Kidney tubule cell (primary cell): ENCODE data around the gene HELLS.
"Not testable (repeated sequence)": the region's sequence is repeated elsewhere in the genome, so short reads cannot be mapped to it uniquely, and the experiment has no call there.

Experiments
- DNase-seq: peaks from one replicate; pipeline ENCODE4 v3.0.0-alpha.2; 2018; ENCODE audit warnings: low spot score

HELLS gene

GRCh38 chr10:94607111-94607510 lies 61.5 kb downstream of the HELLS start:
- no peak for DNase-seq

DNA sequence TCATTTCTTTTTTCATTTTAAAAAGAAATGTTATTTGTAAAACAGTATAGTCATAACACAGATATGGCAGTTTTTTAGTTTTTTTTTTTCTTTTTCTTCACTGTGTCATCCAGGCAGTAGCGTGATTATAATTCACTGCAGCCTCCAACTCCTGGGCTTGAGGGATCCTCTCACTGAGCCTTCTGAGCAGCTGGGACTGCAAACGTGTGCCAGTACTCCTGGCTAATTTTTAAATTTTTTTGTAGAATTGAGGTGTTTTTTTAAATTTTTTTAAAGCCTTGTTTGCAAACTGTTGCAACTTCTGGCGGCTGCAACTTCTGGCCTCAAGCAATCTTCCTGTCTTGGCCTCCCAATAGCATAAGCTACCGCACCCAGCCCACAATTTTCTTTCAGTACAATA lies 63.0 kb downstream of the HELLS start:
- DNase-seq: no peak

DNA sequence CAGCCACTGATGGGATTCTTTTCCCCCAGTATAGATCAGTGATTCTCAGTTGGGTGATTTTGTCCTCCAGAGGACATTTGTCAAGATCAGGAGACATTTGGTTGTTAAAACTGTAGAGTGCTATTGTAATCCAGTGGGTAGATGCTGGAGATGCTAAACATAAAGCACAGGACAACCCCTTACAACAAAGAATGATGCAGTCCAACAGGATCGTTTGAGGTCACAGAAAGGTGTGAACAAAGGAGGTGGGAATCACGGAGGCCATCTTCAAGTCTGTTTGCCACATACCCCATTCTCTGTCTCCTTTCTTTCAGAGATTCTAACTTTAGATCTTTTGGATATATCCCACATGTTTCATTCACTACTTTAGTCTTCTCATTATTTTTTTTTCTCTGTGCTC lies 69.0 kb downstream of the HELLS start:
- no peak for DNase-seq

GRCh38 chr10:94617389-94617944 lies 71.9 kb downstream of the HELLS start:
- DNase-seq: no peak

- no peak for DNase-seq
These were observed 77.1 kb downstream of the HELLS start for GRCh38 chr10:94622666-94623205.

GRCh38 chr10:94623572-94623971 lies 78.0 kb downstream of the HELLS start:
- peak; percentile 53 for DNase-seq

DNA sequence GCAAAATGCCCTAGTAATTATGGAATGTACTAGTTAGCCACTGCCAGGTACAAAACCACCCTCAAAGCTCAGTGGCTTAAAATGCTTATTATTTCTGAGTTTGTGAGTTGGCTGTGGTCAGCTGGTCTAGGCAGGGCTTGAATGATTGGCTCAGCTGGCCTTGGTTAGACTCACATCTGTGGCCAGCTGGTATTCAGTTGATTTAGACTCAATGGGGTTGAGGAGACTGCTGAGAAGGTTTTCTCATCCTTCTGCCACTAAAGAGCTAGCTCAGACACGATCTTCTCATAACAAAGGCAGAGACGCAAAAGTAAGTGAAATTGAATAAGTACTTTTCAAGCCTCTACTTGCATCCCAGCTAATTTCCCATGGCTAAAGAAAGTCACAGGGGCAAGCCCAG lies 80.9 kb downstream of the HELLS start:
- DNase-seq: no peak

DNA sequence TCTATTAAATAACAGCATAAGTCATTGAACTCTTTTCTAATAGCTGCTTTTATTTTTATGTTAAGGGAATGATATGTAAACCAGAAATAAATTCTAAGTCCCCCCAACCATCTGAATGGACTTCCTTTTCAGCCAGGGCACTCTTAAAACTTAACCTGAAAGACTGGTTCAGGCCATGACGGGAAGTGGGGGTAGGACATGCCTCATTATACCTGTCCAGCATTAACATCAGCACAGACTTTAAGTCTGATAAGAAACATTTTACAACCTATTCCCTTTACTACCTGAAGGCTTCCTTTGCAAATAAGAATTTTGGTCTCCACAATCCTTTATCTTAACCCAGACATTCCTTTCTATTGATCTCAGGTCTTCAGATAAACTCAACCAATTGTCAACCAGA lies 81.9 kb downstream of the HELLS start:
- no peak for DNase-seq

GRCh38 chr10:94630017-94630688 lies 84.6 kb downstream of the HELLS start:
- DNase-seq: peak; percentile 53

DNA sequence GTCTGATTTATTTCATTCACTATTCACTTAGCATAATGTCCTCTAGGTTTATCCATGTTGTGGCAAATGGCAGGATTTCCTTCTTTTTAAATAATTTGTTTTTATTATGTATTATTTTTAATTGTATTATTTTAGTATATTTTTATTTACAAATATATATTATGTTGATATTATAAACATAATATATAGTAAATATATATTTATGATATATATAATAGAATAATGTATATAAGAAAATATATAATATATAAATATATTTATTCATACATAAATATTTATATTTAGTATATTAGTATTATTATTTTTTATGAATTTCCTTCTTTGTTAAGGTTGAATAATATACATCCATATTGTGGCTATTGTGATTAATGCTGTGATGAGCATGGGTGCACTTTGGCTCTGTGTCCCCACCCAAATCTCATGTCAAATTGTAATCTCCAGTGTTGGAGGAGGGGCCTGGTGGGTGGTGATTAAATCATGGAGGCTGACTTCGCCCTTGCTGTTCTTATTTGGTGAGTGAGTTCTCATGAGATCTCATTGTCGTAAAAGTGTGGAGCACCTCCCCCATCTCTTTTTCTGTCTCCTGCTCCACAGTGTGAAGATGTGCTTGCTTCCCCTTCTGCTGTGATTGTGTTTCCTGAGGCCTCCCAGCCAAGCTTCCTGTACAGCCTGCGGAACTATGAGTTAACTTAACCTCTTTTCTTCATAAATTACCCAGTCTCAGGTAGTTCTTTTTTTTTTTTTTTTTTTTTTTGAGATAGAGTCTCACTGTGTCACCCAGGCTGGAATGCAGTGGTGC lies 85.7 kb downstream of the HELLS start:
- DNase-seq: no peak

DNA sequence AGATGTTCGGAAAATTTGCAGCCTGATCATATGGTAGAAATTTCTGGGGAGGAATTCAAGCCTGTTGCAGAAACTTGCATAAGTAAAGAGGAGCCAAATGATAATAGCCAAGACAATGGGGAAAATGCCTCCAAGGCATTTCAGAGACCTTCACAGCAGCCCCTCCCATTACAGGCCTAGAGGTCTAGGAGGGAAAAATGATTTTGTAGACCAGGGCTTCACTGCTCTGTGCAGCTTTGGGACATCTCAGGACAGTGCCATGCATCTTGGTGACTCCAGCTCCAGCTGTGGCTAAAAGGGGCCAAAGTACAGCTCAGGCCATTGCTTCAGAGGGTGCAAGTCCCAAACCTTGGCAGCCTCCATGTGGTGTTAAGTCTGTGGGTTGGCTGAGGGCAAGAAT lies 87.4 kb downstream of the HELLS start:
- no peak for DNase-seq

DNA sequence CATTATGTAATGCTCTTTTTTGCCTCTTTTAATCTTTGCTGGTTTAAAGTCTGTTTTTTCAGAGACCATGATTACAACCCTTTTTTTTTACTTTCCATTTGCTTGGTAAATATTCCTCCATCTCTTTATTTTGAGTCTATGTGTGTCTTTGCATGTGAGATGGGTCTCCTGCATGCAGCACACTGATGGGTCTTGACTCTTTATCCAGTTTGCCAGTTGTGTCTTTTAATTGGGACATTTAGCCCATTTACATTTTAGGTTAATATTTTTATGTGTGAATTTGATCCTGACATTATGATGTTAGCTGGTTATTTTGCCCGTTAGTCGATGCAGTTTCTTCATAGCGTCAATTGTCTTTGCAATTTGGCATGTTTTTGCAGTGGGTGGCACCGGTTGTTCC lies 92.5 kb downstream of the HELLS start:
- DNase-seq: not testable (repeated sequence)

DNA sequence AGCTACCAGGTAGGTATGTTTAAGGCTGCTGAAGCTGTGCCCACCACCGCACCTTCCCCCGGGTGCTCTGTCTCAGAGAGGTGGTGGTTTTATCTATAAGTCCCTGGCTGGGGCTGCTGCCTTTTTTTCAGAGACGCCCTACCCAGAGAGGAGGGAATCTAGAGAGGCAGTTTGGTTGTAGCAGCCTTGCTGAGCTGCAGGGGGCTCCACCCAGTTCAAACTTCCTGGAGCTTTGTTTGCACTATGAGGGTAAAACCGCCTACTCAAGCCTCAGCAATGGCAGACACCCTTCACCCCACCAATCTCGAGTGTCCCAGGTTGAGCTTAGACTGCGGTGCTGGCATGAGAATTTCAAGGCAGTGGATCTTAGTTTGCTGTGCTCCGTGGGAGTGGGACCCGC lies 94.3 kb downstream of the HELLS start:
- no peak for DNase-seq

GRCh38 chr10:94640562-94640961 lies 95.0 kb downstream of the HELLS start:
- DNase-seq: no peak

DNA sequence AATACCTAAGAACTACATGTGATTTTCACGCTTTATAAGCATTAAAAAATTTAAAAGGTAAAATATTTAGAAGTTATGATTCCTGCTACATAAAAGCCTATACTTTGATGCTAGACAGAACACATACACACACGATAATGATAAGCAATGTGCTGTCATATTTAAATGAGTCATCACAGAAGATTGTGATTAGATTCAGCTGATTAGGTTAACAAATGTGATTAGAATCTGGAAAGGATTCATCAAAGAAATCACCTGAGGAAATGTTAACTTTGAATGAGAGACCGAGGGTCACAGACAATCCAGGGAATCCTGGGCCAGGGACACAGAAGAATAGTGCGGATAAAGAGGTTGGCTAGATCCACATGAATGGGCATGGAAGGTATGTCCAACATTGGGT lies 95.9 kb downstream of the HELLS start:
- DNase-seq: no peak

DNA sequence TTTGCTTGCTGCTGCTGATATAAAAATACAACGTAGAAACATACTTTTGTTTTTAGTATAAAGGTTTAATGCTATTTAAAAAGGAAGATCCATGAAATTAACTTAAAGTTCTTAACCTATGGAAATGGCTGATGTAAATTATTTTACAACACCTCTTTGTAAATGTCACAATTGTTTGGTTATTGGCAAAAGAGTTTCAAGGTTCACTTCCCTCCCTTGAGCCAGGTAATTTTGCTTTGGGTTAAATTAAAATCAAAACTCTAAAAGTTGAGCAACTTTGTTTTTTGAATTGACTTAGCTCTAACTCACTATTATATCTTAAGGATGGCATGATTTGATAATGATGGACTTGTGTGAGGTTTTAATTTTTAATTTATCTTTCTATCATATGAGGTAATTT lies 98.8 kb downstream of the HELLS start:
- no peak for DNase-seq

DNA sequence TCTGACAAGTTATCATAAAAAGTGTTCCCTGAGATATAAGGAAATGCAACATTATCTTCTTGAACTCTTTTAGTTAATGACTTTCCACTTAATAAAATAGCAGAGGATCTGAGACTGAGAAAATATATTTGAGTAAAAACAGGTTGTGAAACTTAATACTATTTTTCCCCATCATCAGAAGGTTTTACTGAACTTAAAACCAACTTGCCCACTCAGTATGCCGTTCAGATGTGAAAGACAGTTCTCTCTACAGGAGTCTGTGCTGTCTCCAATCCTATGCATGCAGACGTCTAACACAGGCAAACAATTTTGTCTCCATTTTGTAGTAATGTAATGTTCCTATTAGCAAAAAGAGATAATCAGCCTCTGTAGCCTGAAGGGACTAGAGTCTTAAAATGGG lies 99.7 kb downstream of the HELLS start:
- DNase-seq: no peak
